ENCODE data around the gene TBX10.

TBX10 gene

GRCh38 chr11:67673358-67673757 is 33.8 kb upstream of the TBX10 start:
- no peak overlapping the region for H3K27ac ChIP-seq
- no peaks in the 10 kb centered on the region for H4K20me1 ChIP-seq
- no peak for TF ChIP-seq Cebpa-rat (IDR thresholded peaks at IDR 0.05)
- no peak overlapping the region for H3K9ac ChIP-seq
- H3K36me3 ChIP-seq = no peaks in the 10 kb centered on the region
- no peak overlapping the region for H3K4me3 ChIP-seq
- H3K27me3 ChIP-seq = no peaks in the 10 kb centered on the region
- peaks cover 13% of the 10 kb centered on the region; the same call in 1 of the 2 replicates for H3K9me3 ChIP-seq
- H3K4me1 ChIP-seq = peaks cover 35% of the 10 kb centered on the region
- no peak overlapping the region for H3K4me2 ChIP-seq

GRCh38 chr11:67671211-67671520 is 31.6 kb upstream of the TBX10 start:
- Histone ChIP-seq H3K27ac (no peak overlapping the region), H3K4me3 (no peak overlapping the region)
- TF ChIP-seq Cebpa-rat (IDR thresholded peaks at IDR 0.05) = no peak

GRCh38 chr11:67670316-67671210 is 31.0 kb upstream of the TBX10 start:
- Histone ChIP-seq H3K4me2 (peak overlapping the region; percentile 47), H3K27ac (no peak overlapping the region), H3K9me3 (0 out of 2 replicates have a peak, but pooled peaks cover 4% of the 10 kb centered on the region), H4K20me1 (peaks cover 12% of the 10 kb centered on the region; the same call in 1 of the 2 replicates), H3K4me3 (no peak overlapping the region), H3K36me3 (no peaks in the 10 kb centered on the region), H3K4me1 (peaks cover 63% of the 10 kb centered on the region), H3K9ac (no peak overlapping the region), H3K27me3 (no peaks in the 10 kb centered on the region)
- no peak for TF ChIP-seq Cebpa-rat (IDR thresholded peaks at IDR 0.05)

More at GRCh38 chr11:67671211-67671520, 31.6 kb upstream of the TBX10 start:
- peaks cover 12% of the 10 kb centered on the region; the same call in 1 of the 2 replicates for H4K20me1 ChIP-seq
- H3K9me3 ChIP-seq = peaks cover 10% of the 10 kb centered on the region; the same call in 1 of the 2 replicates
- H3K36me3 ChIP-seq = no peaks in the 10 kb centered on the region
- no peaks in the 10 kb centered on the region for H3K27me3 ChIP-seq
- H3K9ac ChIP-seq = no peak overlapping the region
- peaks cover 57% of the 10 kb centered on the region for H3K4me1 ChIP-seq
- peak overlapping the region; percentile 47 for H3K4me2 ChIP-seq

- Histone ChIP-seq H3K4me1 (peaks cover 57% of the 10 kb centered on the region), H4K20me1 (peaks cover 12% of the 10 kb centered on the region; the same call in 1 of the 2 replicates), H3K4me3 (no peak overlapping the region), H3K9ac (no peak overlapping the region), H3K36me3 (no peaks in the 10 kb centered on the region), H3K9me3 (no peaks in the 10 kb centered on the region), H3K27ac (peak overlapping the region; percentile 10; the same call in 1 of the 2 replicates), H3K27me3 (no peaks in the 10 kb centered on the region), H3K4me2 (peak overlapping the region; percentile 87)
- TF ChIP-seq Cebpa-rat (IDR thresholded peaks at IDR 0.05) = no peak
These were observed 28.6 kb upstream of the TBX10 start for GRCh38 chr11:67668192-67668551.

- no peak overlapping the region; the same call in 1 of the 2 replicates for H3K9ac ChIP-seq
- no peaks in the 10 kb centered on the region for H3K9me3 ChIP-seq
- peak overlapping the region; percentile 28 for H3K27ac ChIP-seq
- no peak for TF ChIP-seq Cebpa-rat (IDR thresholded peaks at IDR 0.05)
- no peaks in the 10 kb centered on the region for H3K36me3 ChIP-seq
- peaks cover 63% of the 10 kb centered on the region for H3K4me1 ChIP-seq
- H3K4me3 ChIP-seq = no peak overlapping the region
- H3K4me2 ChIP-seq = peak overlapping the region; percentile 87
- no peaks in the 10 kb centered on the region for H3K27me3 ChIP-seq
- H4K20me1 ChIP-seq = peaks cover 12% of the 10 kb centered on the region; the same call in 1 of the 2 replicates
These were observed 28.1 kb upstream of the TBX10 start for GRCh38 chr11:67667490-67668191.

GRCh38 chr11:67666676-67667489 is 27.3 kb upstream of the TBX10 start:
- no peaks in the 10 kb centered on the region for H3K27me3 ChIP-seq
- peak overlapping the region; percentile 28 for H3K27ac ChIP-seq
- peak overlapping the region; percentile 87 for H3K4me2 ChIP-seq
- peaks cover 12% of the 10 kb centered on the region; the same call in 1 of the 2 replicates for H4K20me1 ChIP-seq
- peaks cover 63% of the 10 kb centered on the region for H3K4me1 ChIP-seq
- no peaks in the 10 kb centered on the region for H3K9me3 ChIP-seq
- H3K9ac ChIP-seq = no peak overlapping the region; the same call in 1 of the 2 replicates
- no peak overlapping the region for H3K4me3 ChIP-seq
- H3K36me3 ChIP-seq = no peaks in the 10 kb centered on the region
- TF ChIP-seq Cebpa-rat (IDR thresholded peaks at IDR 0.05) = no peak

- TF ChIP-seq Cebpa-rat (IDR thresholded peaks at IDR 0.05) = no peak
- Histone ChIP-seq H3K4me2 (peak overlapping the region; percentile 87; the same call in 1 of the 2 replicates), H3K9me3 (no peaks in the 10 kb centered on the region), H3K4me3 (no peak overlapping the region), H4K20me1 (peaks cover 12% of the 10 kb centered on the region; the same call in 1 of the 2 replicates), H3K4me1 (peaks cover 61% of the 10 kb centered on the region), H3K36me3 (no peaks in the 10 kb centered on the region), H3K27ac (no peak overlapping the region), H3K9ac (no peak overlapping the region), H3K27me3 (no peaks in the 10 kb centered on the region)
These were observed 26.7 kb upstream of the TBX10 start for GRCh38 chr11:67666303-67666645.

- Histone ChIP-seq H3K4me2 (peak overlapping the region; percentile 87; the same call in 1 of the 2 replicates), H4K20me1 (peaks cover 12% of the 10 kb centered on the region; the same call in 1 of the 2 replicates), H3K9ac (no peak overlapping the region), H3K27ac (no peak overlapping the region), H3K36me3 (no peaks in the 10 kb centered on the region), H3K9me3 (no peaks in the 10 kb centered on the region), H3K4me1 (peaks cover 55% of the 10 kb centered on the region), H3K4me3 (no peak overlapping the region), H3K27me3 (no peaks in the 10 kb centered on the region)
- TF ChIP-seq Cebpa-rat (IDR thresholded peaks at IDR 0.05) = no peak
These were observed 26.2 kb upstream of the TBX10 start for GRCh38 chr11:67665541-67666302.

Data from BLaER1 (cell line).